ENCODE measurements around the gene TTL.
A peak's percentile ranks its signal among the peaks of the same experiment; 100 is the strongest.
"Not testable (repeated sequence)": the region's sequence is repeated elsewhere in the genome, so short reads cannot be mapped to it uniquely, and the experiment has no call there.

Gene TTL

GRCh38 chr2:112474844-112475486 lies 7.0 kb upstream of the TTL start:
- DNase-seq (ENCODE audit: low spot score): no peak

- no peak for DNase-seq (ENCODE audit: low spot score)
Observed at GRCh38 chr2:112476434-112476833, 5.5 kb upstream of the TTL start.

GRCh38 chr2:112480530-112481049 lies 1.4 kb upstream of the TTL start:
- no peak for DNase-seq (ENCODE audit: low spot score)

- DNase-seq (ENCODE audit: low spot score): peak; percentile 86
Observed at GRCh38 chr2:112481050-112481527, 867 bp upstream of the TTL start.

- peak; percentile 28 for DNase-seq (ENCODE audit: low spot score)
Observed at GRCh38 chr2:112482309-112483041, 519 bp downstream of the TTL start.

- DNase-seq (ENCODE audit: low spot score): peak; percentile 42
Observed at GRCh38 chr2:112483042-112483473, 1.1 kb downstream of the TTL start.

- DNase-seq (ENCODE audit: low spot score): no peak
Observed at GRCh38 chr2:112483831-112484230, 1.9 kb downstream of the TTL start.

GRCh38 chr2:112485849-112486248 lies 3.9 kb downstream of the TTL start:
- DNase-seq (ENCODE audit: low spot score): no peak

GRCh38 chr2:112486895-112487294 lies 4.9 kb downstream of the TTL start:
- no peak for DNase-seq (ENCODE audit: low spot score)

GRCh38 chr2:112487444-112487961 lies 5.5 kb downstream of the TTL start:
- no peak for DNase-seq (ENCODE audit: low spot score)

- no peak for DNase-seq (ENCODE audit: low spot score)
Observed at GRCh38 chr2:112488201-112488600, 6.2 kb downstream of the TTL start.

GRCh38 chr2:112491946-112492345 lies 10.0 kb downstream of the TTL start:
- DNase-seq (ENCODE audit: low spot score): no peak

GRCh38 chr2:112493048-112493447 lies 11.1 kb downstream of the TTL start:
- DNase-seq (ENCODE audit: low spot score): no peak

- DNase-seq (ENCODE audit: low spot score): peak; percentile 52
Observed at GRCh38 chr2:112493858-112494648, 12.1 kb downstream of the TTL start.

- no peak for DNase-seq (ENCODE audit: low spot score)
Observed at GRCh38 chr2:112494828-112495227, 12.9 kb downstream of the TTL start.

GRCh38 chr2:112495878-112496277 lies 13.9 kb downstream of the TTL start:
- not testable (repeated sequence) for DNase-seq (ENCODE audit: low spot score)

- peak; percentile 16 for DNase-seq (ENCODE audit: low spot score)
Observed at GRCh38 chr2:112500850-112501484, 19.0 kb downstream of the TTL start.

- DNase-seq (ENCODE audit: low spot score): not testable (repeated sequence)
Observed at GRCh38 chr2:112509239-112509998, 27.5 kb downstream of the TTL start.

- DNase-seq (ENCODE audit: low spot score): no peak
Observed at GRCh38 chr2:112516801-112517200, 34.8 kb downstream of the TTL start.

GRCh38 chr2:112518807-112519206 lies 36.9 kb downstream of the TTL start:
- no peak for DNase-seq (ENCODE audit: low spot score)

- DNase-seq (ENCODE audit: low spot score): no peak
Observed at GRCh38 chr2:112519506-112519905, 37.5 kb downstream of the TTL start.
